Stimulated activated CD4-positive, alpha-beta T cell treated with anti-CD3 and anti-CD28 coated beads, TNF-alpha, amount 100 ng/mL, for 4 hours (primary cell): ENCODE results near the gene KDM5B.
"Not testable (repeated sequence)": the region's sequence is repeated elsewhere in the genome, so short reads cannot be mapped to it uniquely, and the experiment has no call there.

Experiments used
- DNase-seq, 3 experiments: peaks; one replicate each; pipeline ENCODE4 v3.0.0-alpha.2; 2020; ENCODE audit warnings: low read depth in 3 of 3

The KDM5B gene

GRCh38 chr1:202791077-202791747, 17.0 kb downstream of the KDM5B start:
- DNase-seq: no peak

DNA sequence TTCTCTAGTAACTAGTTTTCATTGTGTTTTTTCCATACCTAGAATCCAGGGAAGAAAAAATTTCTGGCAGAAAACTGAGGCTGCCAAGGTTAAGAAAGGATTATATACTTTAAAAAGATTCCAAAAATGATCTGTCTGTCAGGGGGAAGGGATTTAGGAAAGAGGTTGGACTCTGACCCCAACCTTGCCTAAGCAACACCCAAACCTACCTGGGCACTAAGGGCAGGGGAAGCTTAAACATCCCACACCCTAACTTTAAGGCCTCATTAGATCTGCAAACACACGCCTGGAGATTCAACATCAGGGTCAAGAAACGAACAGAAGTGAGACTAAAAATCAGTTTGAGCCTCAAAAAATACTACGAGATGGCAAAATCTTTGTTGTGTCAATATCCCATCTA, 19.4 kb downstream of the KDM5B start:
- no peak for DNase-seq

DNA sequence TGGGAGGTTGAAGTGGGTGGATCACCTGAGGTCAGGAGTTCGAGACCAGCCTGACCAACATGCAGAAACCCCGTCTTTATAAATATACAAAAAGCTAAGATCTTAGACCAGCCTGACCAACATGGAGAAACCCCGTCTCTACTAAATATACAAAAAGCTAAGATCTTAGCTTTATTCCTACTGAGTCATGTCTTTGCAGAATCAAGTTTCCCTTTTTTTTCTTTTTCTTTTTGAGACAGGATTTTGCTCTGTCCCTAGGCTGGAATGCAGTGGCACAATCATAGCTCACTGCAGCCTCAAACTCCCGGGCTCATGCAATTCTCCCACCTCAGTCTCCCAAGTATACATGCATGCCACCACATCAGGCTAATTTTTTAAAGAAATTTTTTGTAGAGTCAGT, 21.4 kb downstream of the KDM5B start:
- DNase-seq: no peak

DNA sequence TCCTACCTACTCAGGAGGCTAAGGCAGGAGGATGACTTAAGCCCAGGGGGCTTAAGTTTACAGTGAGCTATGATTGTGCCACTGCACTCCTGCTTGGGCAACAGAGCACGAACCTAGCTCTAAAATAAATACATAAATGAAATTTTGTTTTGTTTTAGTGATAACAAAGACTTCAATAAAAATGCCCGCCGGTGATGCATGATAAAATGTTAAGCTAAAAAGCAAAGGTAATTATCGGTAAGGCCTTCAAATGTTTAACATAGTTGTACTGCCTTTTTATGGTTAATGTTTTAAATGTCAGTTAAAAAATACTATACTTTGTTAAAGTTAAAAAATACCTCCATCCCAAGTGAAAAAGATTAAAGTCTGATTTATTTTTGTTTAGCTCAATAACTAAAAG, 27.0 kb downstream of the KDM5B start:
- DNase-seq: no peak

DNA sequence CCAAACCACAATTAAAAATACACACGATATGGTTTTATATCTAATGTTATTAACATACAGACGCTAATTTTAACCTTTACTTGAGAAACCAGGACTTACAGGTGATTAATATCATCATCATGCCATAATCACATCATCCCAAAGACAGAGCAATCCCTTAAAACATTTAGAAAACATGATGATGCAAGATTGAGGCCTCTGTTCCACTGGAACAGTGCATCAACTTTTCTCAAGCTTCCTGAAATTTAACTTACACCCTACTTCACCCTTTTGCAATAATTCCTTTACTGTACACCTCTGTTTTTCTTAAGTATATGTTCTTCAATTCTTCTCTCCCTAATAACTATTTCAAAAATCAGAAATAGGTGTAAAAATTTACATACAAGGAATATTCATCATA, 38.1 kb downstream of the KDM5B start:
- no peak for DNase-seq

GRCh38 chr1:202765721-202766120, 42.5 kb downstream of the KDM5B start:
- no peak for DNase-seq

DNA sequence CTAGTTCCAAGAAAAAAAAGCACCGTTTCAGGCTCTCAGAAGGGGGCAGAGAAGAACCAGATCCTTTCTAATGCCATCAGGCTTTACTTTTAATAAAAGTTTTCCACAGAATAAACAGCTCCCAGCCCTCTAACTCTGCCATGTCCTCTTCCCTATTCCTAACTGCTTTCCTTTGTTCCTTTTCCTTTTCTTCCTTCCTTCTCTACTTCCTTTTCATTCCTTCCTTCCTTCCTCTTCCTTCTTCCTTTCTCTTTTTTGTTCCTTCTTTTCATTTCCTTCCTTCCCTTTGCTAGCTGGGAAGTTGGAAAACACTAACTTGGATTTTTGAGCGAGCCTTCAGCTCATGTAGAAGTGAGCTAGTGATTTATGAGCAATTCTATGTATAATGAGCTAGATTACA, 46.2 kb downstream of the KDM5B start:
- DNase-seq: no peak

DNA sequence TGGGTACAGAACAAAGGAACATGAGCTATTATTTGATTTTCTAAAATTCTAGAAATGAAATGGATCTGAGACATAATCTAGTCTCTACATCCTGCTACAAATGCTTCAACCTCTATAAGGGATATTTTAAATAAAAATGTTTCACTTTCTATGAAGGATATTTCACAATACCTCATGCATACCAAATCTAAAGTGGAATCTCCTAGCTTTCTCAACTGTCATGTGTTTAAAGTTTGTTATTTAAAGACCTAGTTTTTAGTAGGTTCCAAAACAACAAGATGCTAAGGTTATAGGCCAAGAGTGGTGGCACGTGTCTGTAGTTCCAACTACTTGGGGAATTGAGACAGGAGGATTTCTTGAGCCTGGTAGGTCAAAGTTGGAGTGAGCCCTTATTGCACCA, 47.6 kb downstream of the KDM5B start:
- DNase-seq: no peak

- DNase-seq: no peak
These were observed 51.8 kb downstream of the KDM5B start for GRCh38 chr1:202756391-202756790.

DNA sequence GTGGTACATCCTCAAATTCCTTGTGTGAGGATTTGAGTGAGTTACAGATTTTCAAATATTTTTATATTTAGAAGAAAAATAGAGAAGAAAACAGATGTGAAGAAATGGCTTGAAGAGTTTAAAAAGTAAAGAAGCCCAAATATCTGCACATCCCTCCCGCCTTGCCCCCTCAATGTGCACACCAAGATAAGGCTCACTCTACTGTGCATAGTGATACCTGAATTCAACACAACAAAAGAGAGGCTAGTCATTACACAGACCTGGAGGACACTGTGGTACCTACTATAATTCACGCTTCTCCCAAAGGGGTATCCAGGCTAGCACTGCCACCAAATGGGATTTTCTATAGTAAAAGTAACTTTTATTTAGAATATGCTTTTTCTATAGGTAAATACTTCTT, 53.9 kb downstream of the KDM5B start:
- no peak for DNase-seq

DNA sequence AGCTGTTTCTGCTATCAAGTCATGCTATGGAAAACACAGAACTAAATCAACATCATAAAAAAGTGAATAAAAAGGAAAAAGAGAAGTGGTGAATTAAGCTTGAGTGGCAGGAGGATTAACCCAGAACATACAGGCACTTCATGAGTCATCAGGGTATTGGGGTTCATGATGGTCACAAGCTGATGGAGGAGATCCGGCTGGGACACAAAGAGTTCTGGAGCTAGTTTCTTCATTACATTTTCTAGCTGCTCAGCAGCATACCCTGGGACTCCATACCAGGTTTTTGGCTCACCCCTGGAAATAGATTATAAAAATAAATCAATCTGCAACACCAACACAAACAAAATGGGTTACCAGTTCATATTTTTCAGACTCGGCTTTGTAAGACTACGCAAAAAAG, 55.4 kb downstream of the KDM5B start:
- DNase-seq: no peak

- no peak for DNase-seq
These were observed 57.5 kb downstream of the KDM5B start for GRCh38 chr1:202750761-202751160.

- no peak for DNase-seq
These were observed 58.2 kb downstream of the KDM5B start for GRCh38 chr1:202750024-202750423.

DNA sequence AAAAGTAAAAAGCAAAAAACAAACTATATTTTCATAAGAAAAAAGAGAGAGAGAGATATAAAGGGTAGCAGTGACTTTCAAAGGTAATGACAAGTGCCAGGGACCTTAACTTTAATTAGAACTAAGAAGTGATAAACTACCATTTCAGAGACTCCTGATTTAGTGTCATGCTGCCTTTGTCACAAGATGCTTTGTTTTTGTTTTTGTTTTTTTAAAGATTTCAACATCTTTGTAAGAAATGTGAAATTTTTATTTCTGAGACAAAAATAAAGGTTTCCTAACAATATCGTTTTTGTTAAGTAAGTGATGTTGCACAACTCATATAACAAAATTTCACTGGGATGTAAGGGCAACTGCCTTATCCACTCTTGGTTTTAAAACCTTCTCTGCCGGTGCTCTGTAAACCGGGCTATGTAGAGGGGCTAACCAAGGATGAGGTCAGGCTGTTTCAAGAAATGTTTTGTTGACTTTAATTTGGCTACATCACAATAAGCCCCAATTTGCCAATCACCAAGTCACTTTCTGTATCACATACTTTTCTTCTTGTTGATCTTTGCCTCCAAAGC, 62.8 kb downstream of the KDM5B start:
- no peak for DNase-seq

GRCh38 chr1:202744770-202745169, 63.5 kb downstream of the KDM5B start:
- not testable (repeated sequence) for DNase-seq

- DNase-seq: no peak
These were observed 65.7 kb downstream of the KDM5B start for GRCh38 chr1:202742496-202742895.

DNA sequence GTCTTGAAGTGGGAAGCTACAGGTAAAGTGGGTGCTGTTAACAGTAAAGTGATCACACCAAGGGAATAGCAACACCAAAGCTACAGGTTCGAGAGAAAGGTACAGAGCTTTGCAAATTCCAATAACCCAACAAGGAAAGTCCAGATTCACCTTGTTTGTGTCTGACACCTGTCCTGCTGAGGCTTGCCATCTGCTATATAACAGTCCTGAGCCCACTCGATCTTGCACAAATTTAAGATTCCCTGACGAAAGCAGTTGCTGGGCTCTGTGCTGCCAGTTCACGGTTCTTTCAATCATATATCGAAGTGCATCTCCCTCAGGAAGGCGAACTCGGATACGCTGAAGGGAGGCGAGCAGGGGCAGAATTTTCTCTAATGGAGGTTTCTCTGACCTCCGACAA, 75.0 kb downstream of the KDM5B start:
- no peak for DNase-seq

GRCh38 chr1:202728951-202729350, 79.3 kb downstream of the KDM5B start:
- DNase-seq: no peak

GRCh38 chr1:202725526-202725925, 82.7 kb downstream of the KDM5B start:
- DNase-seq: no peak

GRCh38 chr1:202723708-202724107, 84.5 kb downstream of the KDM5B start:
- no peak for DNase-seq

DNA sequence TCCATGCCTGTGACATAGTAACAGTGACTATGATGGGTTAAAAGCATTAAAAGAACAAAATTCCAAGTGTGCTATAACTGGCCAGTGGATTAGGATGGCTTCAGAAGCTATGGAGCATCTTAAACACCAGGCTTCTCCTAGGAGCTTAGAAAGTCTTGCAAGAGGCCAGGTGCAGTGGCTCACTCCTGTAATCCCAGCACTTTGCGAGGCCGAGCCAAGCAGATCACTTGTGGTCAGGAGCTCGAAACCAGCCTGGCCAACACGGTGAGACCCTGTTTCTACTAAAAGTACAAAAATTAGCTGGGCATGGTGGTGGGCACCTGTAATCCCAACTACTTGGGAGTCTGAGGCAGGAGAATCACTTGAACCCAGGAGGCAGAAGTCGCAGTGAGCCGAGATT, 85.2 kb downstream of the KDM5B start:
- not testable (repeated sequence) for DNase-seq

- no peak for DNase-seq
These were observed 91.6 kb downstream of the KDM5B start for GRCh38 chr1:202716654-202717053.

- not testable (repeated sequence) for DNase-seq
These were observed 94.0 kb downstream of the KDM5B start for GRCh38 chr1:202714202-202714601.

GRCh38 chr1:202713110-202713509, 95.1 kb downstream of the KDM5B start:
- no peak for DNase-seq
